ENCODE measurements around the gene RRM1. TPM values are rescaled to one million over a fixed set of nuclear protein-coding genes. Genes with fewer than 3 reads are reported as not detected.

RRM1 gene
- total RNA-seq, 1 experiment from 2014 or later: 88.8 TPM

- no peak for TF ChIP-seq STAT6 (CRISPR knock-in tag; conservative IDR thresholded peaks at IDR 0.05; ENCODE audit: low read depth)
- no peak for TF ChIP-seq HMGXB4 (CRISPR knock-in tag; IDR thresholded peaks at IDR 0.05)
- TF ChIP-seq ERG (CRISPR knock-in tag; IDR thresholded peaks at IDR 0.05): no peak
- no peak for TF ChIP-seq TP53 (CRISPR knock-in tag; IDR thresholded peaks at IDR 0.05)
- TF ChIP-seq FOXJ3 (CRISPR knock-in tag; IDR thresholded peaks at IDR 0.05; ENCODE audit: borderline replicate concordance): no peak
- no peak for TF ChIP-seq GTF2I (CRISPR knock-in tag; conservative IDR thresholded peaks at IDR 0.05)
- no peak for TF ChIP-seq ZNF121 (CRISPR knock-in tag; IDR thresholded peaks at IDR 0.05)
- no peak for TF ChIP-seq ATF6 (CRISPR knock-in tag; IDR thresholded peaks at IDR 0.05)
- TF ChIP-seq OVOL2 (CRISPR knock-in tag; IDR thresholded peaks at IDR 0.05; ENCODE audit: borderline replicate concordance): no peak
Measured at GRCh38 chr11:4074266-4074665, 20.3 kb upstream of the RRM1 start (continued).

GRCh38 chr11:4076774-4077173 lies 17.8 kb upstream of the RRM1 start:
- Mint-ChIP-seq H3K27ac (no peak overlapping the region), H3K27me3 (ENCODE audit: low read depth) (peaks cover 8% of the 10 kb centered on the region; the same call in 1 of the 2 replicates), H3K9me3 (no peaks in the 10 kb centered on the region), H3K4me1 (no peaks in the 10 kb centered on the region), H3K36me3 (no peaks in the 10 kb centered on the region), H3K4me3 (no peak overlapping the region)
- POLR2A ChIA-PET: no interaction called here
- ATAC-seq (no peak), DNase-seq (ENCODE audit: low spot score) (no peak)
- CTCF ChIA-PET: interaction anchor here (12.9 kb wide), 1 partner anchor 225 kb away, joined by 403 read pairs; the partner anchor contains the start of gene STIM1
- no peak for TF ChIP-seq NR3C1 (CRISPR knock-in tag; conservative IDR thresholded peaks at IDR 0.05; ENCODE audit: low read depth)
- TF ChIP-seq CTCF (IDR thresholded peaks at IDR 0.05): no peak
- TF ChIP-seq ERG (CRISPR knock-in tag; IDR thresholded peaks at IDR 0.05): no peak
- no peak for TF ChIP-seq RELA (CRISPR knock-in tag; IDR thresholded peaks at IDR 0.05; ENCODE audit: borderline replicate concordance)
- TF ChIP-seq ZNF281 (CRISPR knock-in tag; IDR thresholded peaks at IDR 0.05): no peak
- no peak for TF ChIP-seq IRF2 (CRISPR knock-in tag; IDR thresholded peaks at IDR 0.05; ENCODE audit: borderline replicate concordance, low read depth)
- no peak for TF ChIP-seq CBFB (CRISPR knock-in tag; IDR thresholded peaks at IDR 0.05; ENCODE audit: low read depth)
- TF ChIP-seq ATF2 (CRISPR knock-in tag; IDR thresholded peaks at IDR 0.05; ENCODE audit: borderline replicate concordance, low read depth): no peak
- no peak for TF ChIP-seq ELF4 (CRISPR knock-in tag; IDR thresholded peaks at IDR 0.05; ENCODE audit: low read depth)
- no peak for TF ChIP-seq HMGA2 (CRISPR knock-in tag; IDR thresholded peaks at IDR 0.05)
- TF ChIP-seq NFATC4 (CRISPR knock-in tag; IDR thresholded peaks at IDR 0.05): no peak
- TF ChIP-seq ETV6 (CRISPR knock-in tag; IDR thresholded peaks at IDR 0.05): no peak
- TF ChIP-seq MXD4 (CRISPR knock-in tag; IDR thresholded peaks at IDR 0.05; ENCODE audit: borderline replicate concordance): no peak
- no peak for TF ChIP-seq FOXP1 (CRISPR knock-in tag; IDR thresholded peaks at IDR 0.05; ENCODE audit: borderline replicate concordance)

All from WTC11 (cell line).